Measurements from ENCODE around the gene CTCFL. TPM values are rescaled to one million over a fixed set of nuclear protein-coding genes. Genes with fewer than 3 reads are reported as not detected.
A peak's percentile ranks its signal among the peaks of the same experiment; 100 is the strongest.

CTCFL gene
- total RNA-seq, 1 donor from 2014 or later: 0.12 TPM

DNA sequence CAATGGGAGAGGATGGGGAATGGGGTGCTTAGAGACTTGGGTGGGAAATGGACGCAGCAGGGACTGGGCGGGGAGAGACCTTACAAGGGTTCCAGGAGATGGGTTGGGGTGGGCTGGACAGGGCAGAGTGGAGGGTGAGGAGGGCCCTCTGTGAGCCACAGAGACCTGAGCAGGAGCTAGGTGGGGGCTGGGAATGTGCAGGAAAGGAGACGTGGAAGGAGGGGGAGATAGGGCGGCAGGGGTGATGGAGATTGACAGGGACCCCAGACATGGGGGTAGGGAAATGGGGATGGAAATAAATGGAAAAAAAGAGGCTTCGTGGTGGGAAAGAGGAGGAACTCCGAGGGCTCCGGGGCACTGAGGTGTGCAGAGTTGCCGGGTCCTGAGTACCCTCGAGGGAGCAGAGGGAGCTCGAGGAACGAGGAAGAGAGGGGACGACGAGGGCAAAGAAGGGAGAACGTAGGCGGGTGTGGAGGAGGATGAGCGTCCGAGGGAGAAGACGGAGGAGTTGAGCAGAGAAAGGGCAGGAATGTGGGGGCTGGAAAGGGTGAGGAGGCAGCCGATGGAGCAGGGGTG, 2.0 kb upstream of the CTCFL start:
- no peak for DNase-seq (ENCODE audit: low read depth)
- H3K4me3 ChIP-seq (ENCODE audit: low read depth, low read length): no peak overlapping the region
- no peak for TF ChIP-seq CTCF (conservative IDR thresholded peaks at IDR 0.05; ENCODE audit: low read depth, low read length)

GRCh38 chr20:57526087-57526884, 1.3 kb upstream of the CTCFL start:
- TF ChIP-seq CTCF (conservative IDR thresholded peaks at IDR 0.05; ENCODE audit: low read depth, low read length): peak; percentile 34
- no peak overlapping the region for H3K4me3 ChIP-seq (ENCODE audit: low read depth, low read length)
- no peak for DNase-seq (ENCODE audit: low read depth)

GRCh38 chr20:57525328-57526086, 567 bp upstream of the CTCFL start:
- H3K4me3 ChIP-seq (ENCODE audit: low read depth, low read length): no peak overlapping the region
- no peak for TF ChIP-seq CTCF (conservative IDR thresholded peaks at IDR 0.05; ENCODE audit: low read depth, low read length)
- DNase-seq (ENCODE audit: low read depth): no peak

DNA sequence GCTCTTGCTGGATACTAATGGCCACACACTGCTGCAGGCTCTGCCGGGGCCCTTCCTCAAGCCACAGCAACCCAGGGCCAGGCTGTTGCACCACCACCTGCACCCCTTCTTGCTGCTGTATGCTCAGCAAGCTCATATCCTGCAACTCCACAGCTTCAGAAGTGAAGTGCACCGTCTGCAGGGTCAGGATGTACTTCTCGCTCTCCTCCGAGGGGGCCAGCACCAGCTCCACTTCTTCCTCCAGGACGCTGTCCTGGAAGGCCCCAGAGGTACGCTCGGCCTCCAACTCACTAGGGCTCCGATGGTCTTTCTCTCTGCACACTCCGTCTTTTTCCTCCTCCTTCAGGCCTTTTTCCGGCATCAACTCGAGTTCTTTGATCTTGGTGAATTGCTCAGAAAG, 1.2 kb downstream of the CTCFL start:
- no peak for TF ChIP-seq CTCF (conservative IDR thresholded peaks at IDR 0.05; ENCODE audit: low read depth, low read length)
- no peak for DNase-seq (ENCODE audit: low read depth)
- H3K4me3 ChIP-seq (ENCODE audit: low read depth, low read length): no peak overlapping the region

DNA sequence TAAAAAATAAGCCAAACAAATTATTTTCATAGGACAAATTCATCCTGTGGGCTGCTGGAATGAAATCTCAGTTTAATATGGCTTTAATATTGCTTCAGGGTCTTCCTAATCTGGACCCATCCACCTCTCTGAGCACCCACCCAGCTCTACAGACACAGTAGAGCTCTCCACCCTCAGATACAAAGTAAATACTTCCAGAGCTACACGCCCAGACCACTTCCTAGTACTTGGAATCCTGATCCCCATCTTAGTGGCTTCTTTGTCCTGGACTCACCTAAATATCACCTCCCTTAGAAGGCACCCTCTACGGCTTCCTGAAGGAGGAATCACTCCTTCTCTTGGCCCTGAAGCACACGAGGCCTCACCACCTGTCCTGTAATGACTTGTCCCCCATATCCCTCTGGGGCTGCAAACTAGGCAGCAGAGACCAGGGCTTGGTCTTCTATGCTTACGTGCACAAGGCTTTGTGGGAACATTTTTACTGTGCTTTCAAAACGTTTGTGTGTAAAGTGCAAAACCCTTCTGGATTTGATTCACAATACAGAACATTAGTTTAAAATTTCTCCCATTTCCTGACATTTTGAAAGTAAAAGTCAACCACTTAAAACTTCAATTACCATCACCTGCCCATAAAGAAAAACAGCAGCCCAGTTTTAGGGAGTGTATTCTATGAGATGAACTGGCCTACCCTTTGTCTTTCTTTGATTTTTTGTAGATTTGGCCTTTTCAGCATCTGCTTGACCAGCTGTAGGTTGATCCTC, 2.4 kb downstream of the CTCFL start:
- H3K4me3 ChIP-seq (ENCODE audit: low read depth, low read length): no peak overlapping the region
- DNase-seq (ENCODE audit: low read depth): no peak
- no peak for TF ChIP-seq CTCF (conservative IDR thresholded peaks at IDR 0.05; ENCODE audit: low read depth, low read length)

GRCh38 chr20:57517904-57518303, 7.0 kb downstream of the CTCFL start:
- H3K4me3 ChIP-seq (ENCODE audit: low read depth, low read length): no peak overlapping the region
- DNase-seq (ENCODE audit: low read depth): no peak
- no peak for TF ChIP-seq CTCF (conservative IDR thresholded peaks at IDR 0.05; ENCODE audit: low read depth, low read length)
